ENCODE measurements around the gene USP5.
A peak's percentile ranks its signal among the peaks of the same experiment; 100 is the strongest.
"Not testable (repeated sequence)": the region's sequence is repeated elsewhere in the genome, so short reads cannot be mapped to it uniquely, and the experiment has no call there.

The USP5 gene

GRCh38 chr12:6890789-6891645, 39.1 kb downstream of the USP5 start:
- DNase-seq: peak; percentile 82

DNA sequence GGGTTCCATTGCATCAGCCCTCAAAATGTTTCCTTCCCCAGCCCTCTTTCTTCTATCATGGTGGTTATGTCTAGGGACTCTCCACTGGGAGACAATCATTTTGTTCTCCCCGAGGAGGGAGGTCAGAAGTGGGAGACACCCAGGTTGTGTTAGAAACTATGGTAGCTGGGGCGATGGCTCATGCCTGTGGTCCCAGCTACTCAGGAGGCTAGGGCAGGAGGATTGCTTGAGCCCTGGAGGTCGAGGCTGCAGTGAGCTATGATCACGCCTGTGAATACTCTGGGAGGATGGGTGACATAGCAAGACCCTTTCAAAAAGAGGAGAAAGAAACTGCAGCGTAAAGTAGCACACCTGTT, 39.7 kb downstream of the USP5 start:
- no peak for DNase-seq

GRCh38 chr12:6892683-6893082, 40.7 kb downstream of the USP5 start:
- DNase-seq: not testable (repeated sequence)

DNA sequence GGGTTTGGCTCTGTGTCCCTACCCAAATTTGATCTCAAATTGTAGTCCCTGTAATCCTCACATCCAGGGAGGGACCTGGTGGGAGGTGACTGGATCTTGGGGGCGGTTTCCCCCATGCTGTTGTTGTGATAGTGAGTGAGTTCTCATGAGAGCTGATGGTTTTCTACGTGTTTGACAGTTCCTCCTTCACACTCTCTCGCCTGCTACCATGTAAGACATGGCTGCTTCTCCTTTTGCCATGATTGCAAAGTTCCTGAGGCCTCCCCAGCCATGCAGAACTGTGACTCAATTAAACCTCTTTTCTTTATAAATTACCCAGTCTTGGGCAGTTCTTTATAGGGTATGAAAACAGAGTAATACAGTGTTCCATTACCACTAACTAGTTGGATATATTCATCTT, 42.4 kb downstream of the USP5 start:
- DNase-seq: no peak

DNA sequence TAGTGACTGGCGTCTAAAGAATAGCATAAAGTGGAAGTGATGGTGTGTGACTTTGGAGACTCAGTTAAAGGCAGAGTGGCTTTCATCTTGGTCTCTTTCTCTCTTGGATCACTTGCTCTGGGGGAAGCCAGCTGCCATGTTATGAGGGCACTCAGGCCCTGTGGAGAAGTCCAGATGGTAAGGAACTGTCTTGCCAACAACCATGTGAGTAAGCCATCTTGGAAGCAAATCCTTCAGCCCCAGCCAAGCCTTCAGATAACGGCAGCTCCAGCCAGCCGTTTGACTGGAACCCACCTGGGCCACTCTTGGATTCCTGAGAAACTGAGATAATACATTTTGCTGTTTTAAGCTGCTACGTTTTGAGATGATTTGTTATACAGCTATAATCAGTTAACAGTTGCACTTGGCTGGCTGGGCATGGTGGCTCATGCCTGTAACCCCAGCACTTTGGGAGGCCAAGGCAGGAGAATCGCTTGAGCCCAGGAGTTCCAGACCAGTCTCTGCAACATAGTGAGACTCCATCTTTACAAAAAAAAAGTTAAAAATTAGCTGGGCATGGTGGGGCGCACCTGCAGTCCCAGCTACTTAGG, 45.0 kb downstream of the USP5 start:
- DNase-seq: no peak

- DNase-seq: no peak
These were observed 47.5 kb downstream of the USP5 start for GRCh38 chr12:6899427-6899826.

- no peak for DNase-seq
These were observed 48.0 kb downstream of the USP5 start for GRCh38 chr12:6899837-6900519.

DNA sequence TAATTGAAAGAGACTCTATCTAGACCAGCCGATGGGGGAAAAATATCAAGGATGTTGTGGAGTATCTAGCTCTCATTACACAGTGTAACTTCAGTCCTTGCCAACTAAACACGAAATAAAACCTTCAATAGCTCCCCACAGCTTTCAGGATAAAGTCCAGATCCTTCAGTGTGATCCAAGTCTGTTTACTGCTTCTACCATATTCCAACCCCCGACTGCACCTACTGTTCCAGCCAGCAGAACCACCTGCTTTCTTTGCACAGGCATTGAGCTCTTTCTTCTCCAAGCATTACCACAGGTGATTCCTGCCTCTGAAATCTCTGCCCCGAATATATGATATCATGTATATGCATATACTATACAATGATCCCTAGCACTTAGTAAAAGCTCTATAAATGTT, 50.5 kb downstream of the USP5 start:
- DNase-seq: no peak

- DNase-seq: no peak
These were observed 51.8 kb downstream of the USP5 start for GRCh38 chr12:6903722-6904121.

DNA sequence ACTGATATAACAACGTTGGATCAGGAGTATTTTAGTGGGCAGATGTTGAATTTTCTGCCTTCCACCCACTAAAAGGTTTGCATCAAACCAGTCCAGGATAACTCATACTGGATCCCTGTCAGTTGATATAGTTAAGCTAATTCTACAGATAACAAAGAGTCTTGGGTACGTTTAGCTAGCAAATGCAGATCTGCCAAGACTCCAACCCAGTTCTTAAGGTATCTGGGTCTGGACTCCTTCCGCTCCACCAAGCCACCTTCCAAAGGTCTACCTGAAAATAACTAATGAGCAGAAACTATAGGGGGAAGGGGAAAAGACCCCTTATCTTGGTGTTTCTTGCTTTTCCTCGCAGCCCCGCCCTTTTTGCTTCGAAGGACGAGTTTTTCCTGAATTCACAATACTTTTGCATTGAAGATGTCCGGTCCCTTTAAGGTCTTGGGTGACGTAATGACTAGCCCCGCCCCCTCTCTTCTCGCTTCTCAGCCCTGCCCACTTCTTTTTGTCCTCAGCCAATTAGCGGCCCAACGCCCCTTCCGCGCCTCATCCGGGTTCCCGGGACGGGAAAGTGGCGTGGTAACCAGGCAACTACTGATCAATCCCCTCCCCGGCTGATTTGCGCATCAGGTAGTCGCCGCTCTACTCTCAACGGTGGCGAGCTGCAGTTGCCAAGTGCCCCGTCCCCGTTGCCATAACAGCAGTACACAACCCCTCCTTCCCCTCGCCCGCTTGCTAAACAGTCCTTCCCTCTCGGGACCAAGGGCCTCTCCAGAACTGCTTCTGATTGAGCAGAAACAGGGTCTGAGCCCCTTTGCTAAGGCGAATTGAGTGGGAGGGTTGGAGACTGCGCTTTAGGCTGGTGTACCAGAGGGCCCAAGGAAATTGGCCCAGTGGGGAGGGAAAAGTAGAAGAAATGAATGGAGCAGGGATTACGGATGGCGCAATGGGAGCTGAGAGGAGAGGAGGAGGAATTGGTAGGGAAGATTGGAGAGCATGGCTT, 52.6 kb downstream of the USP5 start, which contains the start of gene LRRC23:
LRRC23 (plus strand) TSS at position 543 of the 997 bp plus-strand sequence. CDS start 812 bp downstream, outside the sequence.
- peak; percentile 92 for DNase-seq

DNA sequence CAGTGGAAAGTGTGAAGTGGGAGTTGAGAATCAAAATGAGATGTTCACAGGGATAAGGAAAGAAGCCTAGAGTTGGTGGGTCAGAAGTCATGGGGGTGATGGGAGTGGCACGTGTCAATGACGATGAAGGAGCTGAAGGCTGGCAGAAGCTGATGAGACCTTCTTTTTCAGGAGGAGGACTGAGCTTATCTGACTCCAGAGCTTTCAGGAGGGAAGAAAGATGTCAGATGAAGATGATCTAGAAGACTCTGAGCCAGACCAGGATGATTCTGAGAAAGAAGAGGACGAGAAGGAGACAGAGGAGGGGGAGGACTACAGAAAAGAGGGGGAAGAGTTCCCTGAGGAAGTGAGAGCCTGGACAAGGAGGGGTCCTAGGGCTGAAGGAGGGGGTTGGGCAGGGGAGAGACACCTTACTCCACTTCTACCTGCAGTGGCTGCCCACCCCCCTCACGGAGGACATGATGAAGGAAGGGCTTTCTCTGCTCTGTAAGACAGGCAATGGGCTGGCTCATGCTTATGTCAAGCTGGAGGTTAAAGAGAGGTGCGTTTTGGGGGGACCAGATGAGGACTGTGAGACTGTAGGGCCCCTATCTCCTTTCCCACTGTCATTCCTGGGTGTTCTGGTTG, 53.6 kb downstream of the USP5 start:
- no peak for DNase-seq

GRCh38 chr12:6908141-6908540, 56.2 kb downstream of the USP5 start:
- DNase-seq: not testable (repeated sequence)

DNA sequence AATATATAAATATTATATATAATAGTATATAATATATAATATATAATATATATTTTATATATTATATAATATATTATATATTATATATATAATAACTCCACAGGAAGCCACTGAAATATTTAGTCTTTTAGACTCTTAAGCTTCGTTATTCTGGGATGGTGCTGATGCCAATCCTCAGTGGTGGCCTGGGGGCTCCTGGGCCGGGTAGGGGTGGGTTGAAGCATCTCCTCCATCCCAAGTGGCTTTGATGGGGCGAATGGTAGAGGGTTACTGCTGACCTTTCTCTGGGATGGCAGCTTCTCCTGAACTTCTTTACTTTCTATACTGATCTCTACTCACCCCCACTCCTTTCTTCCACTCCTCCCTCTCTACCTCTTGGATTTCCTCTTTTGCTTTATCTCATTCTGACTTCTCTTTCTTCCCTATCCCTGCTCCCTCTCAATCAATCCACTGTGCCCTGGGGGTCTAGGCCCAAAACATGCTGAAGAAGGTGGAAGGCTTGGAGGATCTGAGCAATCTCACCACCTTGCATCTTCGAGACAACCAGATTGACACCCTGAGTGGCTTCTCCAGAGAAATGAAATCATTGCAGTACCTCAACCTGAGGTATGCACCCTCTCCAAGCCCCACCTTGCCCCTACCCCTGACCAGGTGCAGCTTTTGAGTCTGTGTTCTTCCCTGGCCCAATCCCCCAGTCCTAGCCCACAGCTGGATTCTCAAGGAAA, 57.6 kb downstream of the USP5 start:
- DNase-seq: no peak

DNA sequence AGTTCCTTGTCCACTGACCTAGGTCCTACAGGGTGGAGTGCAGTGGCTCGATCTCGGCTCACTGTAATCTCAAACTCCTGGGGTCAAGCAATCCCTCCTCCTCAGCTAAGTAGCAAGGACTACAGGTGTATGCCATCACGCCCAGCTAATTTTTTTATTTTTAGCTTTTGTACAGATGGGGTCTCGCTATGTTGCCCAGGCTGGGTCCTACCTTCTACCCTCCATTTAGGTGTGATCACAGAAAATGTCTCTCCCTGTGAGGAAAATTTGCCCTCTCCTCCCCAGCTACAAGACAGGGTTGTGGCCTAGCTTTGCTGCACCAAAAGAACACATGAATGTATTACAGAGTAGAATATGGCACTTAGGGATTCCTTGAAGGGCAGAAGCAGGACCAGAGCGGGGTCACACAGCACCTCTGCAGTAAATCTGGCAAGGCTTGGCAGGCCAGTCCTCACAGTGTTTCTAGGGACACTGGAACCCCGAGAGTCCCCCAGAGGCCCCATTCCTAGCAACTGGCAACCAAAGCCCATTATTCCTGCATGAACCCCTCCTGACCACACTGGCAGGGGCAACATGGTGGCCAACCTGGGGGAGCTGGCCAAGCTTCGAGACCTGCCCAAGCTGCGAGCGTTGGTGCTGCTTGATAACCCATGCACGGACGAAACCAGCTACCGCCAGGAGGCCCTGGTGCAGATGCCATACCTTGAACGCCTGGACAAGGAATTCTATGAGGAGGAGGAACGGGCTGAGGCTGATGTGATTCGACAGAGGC, 60.4 kb downstream of the USP5 start:
- DNase-seq: no peak

- DNase-seq: no peak
These were observed 62.4 kb downstream of the USP5 start, which contains the start of gene ENO2 for GRCh38 chr12:6914246-6914946. Gene ENO2, plus strand, starts transcription at chr12:6914580. Its CDS starts 1,253 bp downstream, at chr12:6915833.

GRCh38 chr12:6914947-6915788, 63.2 kb downstream of the USP5 start:
- no peak for DNase-seq

DNA sequence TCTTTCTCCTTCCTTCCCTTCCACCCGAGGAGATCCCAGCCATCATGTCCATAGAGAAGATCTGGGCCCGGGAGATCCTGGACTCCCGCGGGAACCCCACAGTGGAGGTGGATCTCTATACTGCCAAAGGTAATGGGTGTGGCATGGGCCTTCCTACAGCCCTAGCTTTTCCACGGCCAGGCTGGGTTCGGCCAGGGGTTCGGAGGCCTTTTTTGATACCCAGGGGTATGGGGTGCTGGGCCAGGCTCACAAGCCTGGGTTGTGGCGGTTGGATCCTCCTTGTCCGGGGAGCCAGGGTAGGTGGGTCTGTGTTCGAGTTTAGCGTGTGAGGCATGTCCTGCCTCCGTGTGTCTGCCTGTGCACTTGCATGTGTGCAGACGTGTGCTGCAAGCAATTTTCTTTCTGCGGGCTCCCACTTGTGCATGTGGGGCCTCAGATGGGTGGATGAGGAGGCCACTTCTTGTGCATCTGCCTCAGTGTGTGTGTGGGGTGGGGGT, 63.9 kb downstream of the USP5 start:
- no peak for DNase-seq

All from NCI-H1436 treated with DMSO at 0.1 percent for 48 hours (cell line).